ENCODE data around the gene THOP1.

THOP1 gene
- 21.2 reads per million, percentile 48 among the genes with 10 or more reads in this experiment for total RNA-seq

- peak; percentile 98 for DNase-seq
Observed at GRCh38 chr19:2785244-2785997, at the start of gene THOP1. Gene THOP1, plus strand, starts transcription at chr19:2785503. Its CDS starts 160 bp downstream, at chr19:2785663.

- DNase-seq = no peak
Observed at GRCh38 chr19:2736550-2737190, 48.6 kb upstream of the THOP1 start.

GRCh38 chr19:2739602-2740313, 45.5 kb upstream of the THOP1 start, which contains the start of gene SLC39A3:
Gene SLC39A3, minus strand, starts transcription at chr19:2740017. Its CDS starts 2,760 bp downstream, at chr19:2737257.
- DNase-seq = peak; percentile 100

- no peak for DNase-seq
Observed at GRCh38 chr19:2740314-2740656, 45.0 kb upstream of the THOP1 start.

GRCh38 chr19:2743099-2743498, 42.2 kb upstream of the THOP1 start:
- no peak for DNase-seq

- DNase-seq = no peak
Observed at GRCh38 chr19:2744113-2744512, 41.2 kb upstream of the THOP1 start.

GRCh38 chr19:2747349-2747748, 38.0 kb upstream of the THOP1 start:
- DNase-seq = no peak

GRCh38 chr19:2750808-2751437, 34.4 kb upstream of the THOP1 start:
- DNase-seq = no peak

GRCh38 chr19:2751438-2751830, 33.9 kb upstream of the THOP1 start:
- DNase-seq = no peak

GRCh38 chr19:2754659-2755447, 30.4 kb upstream of the THOP1 start:
- DNase-seq = no peak

- DNase-seq = no peak
Observed at GRCh38 chr19:2755448-2755705, 29.9 kb upstream of the THOP1 start.

- DNase-seq = no peak
Observed at GRCh38 chr19:2755811-2756210, 29.5 kb upstream of the THOP1 start.

- no peak for DNase-seq
Observed at GRCh38 chr19:2756477-2756876, 28.8 kb upstream of the THOP1 start.

- no peak for DNase-seq
Observed at GRCh38 chr19:2756921-2757881, 28.1 kb upstream of the THOP1 start.

- no peak for DNase-seq
Observed at GRCh38 chr19:2758601-2759313, 26.5 kb upstream of the THOP1 start.

- DNase-seq = no peak
Observed at GRCh38 chr19:2759362-2759761, 25.9 kb upstream of the THOP1 start.

GRCh38 chr19:2759965-2760364, 25.3 kb upstream of the THOP1 start:
- DNase-seq = no peak

- DNase-seq = no peak
Observed at GRCh38 chr19:2761309-2761677, 24.0 kb upstream of the THOP1 start.

- DNase-seq = no peak
Observed at GRCh38 chr19:2761876-2762782, 23.2 kb upstream of the THOP1 start.
